NK-92 treated with Interleukin-12 subunit alpha and Interleukin-12 subunit beta, amount 100 ng/mL, for 24 hours (cell line): ENCODE results near the gene RRP12.
"Not testable (repeated sequence)": the region's sequence is repeated elsewhere in the genome, so short reads cannot be mapped to it uniquely, and the experiment has no call there.

Experiments
- DNase-seq: peaks from one replicate; lab custom pipeline; 2025; lab: John Stamatoyannopoulos, UW

RRP12 gene, protein sequence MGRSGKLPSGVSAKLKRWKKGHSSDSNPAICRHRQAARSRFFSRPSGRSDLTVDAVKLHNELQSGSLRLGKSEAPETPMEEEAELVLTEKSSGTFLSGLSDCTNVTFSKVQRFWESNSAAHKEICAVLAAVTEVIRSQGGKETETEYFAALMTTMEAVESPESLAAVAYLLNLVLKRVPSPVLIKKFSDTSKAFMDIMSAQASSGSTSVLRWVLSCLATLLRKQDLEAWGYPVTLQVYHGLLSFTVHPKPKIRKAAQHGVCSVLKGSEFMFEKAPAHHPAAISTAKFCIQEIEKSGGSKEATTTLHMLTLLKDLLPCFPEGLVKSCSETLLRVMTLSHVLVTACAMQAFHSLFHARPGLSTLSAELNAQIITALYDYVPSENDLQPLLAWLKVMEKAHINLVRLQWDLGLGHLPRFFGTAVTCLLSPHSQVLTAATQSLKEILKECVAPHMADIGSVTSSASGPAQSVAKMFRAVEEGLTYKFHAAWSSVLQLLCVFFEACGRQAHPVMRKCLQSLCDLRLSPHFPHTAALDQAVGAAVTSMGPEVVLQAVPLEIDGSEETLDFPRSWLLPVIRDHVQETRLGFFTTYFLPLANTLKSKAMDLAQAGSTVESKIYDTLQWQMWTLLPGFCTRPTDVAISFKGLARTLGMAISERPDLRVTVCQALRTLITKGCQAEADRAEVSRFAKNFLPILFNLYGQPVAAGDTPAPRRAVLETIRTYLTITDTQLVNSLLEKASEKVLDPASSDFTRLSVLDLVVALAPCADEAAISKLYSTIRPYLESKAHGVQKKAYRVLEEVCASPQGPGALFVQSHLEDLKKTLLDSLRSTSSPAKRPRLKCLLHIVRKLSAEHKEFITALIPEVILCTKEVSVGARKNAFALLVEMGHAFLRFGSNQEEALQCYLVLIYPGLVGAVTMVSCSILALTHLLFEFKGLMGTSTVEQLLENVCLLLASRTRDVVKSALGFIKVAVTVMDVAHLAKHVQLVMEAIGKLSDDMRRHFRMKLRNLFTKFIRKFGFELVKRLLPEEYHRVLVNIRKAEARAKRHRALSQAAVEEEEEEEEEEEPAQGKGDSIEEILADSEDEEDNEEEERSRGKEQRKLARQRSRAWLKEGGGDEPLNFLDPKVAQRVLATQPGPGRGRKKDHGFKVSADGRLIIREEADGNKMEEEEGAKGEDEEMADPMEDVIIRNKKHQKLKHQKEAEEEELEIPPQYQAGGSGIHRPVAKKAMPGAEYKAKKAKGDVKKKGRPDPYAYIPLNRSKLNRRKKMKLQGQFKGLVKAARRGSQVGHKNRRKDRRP (N-terminal part only)

DNA sequence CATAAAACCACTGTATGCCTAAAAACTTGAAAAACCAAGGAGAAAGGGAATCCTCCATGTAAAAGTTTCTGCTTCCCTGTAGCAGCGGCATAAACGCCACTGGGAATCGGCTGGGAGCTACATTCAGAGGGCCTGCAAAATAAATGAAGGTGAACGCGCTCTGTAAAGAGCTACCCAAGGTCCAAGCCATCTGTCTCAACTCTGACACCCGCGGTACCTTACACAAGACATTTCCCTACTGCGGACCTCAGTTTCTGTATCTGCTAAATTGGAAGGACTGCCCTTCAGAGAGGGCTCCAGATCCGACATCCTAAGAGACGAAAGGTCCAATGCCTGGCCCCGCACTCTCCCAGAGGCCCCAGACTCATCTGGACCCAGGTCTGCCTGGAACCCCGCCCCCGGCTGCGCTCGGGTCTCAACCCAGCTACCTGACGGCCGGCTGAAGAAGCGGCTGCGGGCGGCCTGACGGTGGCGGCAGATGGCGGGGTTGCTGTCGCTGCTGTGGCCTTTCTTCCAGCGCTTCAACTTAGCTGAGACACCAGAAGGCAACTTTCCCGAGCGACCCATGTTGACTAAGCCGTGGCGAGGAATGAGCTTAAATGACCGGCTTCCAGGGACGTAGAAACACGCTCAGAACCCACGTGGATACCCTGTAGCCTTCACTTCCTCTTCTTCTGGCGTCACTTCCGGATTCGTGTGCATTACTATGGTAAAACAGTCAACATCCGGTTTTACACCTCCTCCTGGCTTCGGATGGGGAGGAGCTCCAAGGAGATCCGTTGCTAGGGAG is at the start of gene RRP12:
Gene RRP12, minus strand, starts transcription at position 676 of the 790 bp plus-strand sequence. Its CDS starts 109 bp downstream, at position 567.
- peak; percentile 72 for DNase-seq

- no peak for DNase-seq
Measured at GRCh38 chr10:97450828-97451227, 49.7 kb upstream of the RRP12 start.

GRCh38 chr10:97445722-97446639 is 44.8 kb upstream of the RRP12 start, which contains the start of the genes EXOSC1 and ZDHHC16:
EXOSC1 (minus strand) TSS chr10:97446006; CDS start chr10:97445985, 21 bp downstream.
ZDHHC16 (plus strand) TSS chr10:97446175; CDS start chr10:97451676, 5,501 bp downstream.
- DNase-seq = peak; percentile 85

DNA sequence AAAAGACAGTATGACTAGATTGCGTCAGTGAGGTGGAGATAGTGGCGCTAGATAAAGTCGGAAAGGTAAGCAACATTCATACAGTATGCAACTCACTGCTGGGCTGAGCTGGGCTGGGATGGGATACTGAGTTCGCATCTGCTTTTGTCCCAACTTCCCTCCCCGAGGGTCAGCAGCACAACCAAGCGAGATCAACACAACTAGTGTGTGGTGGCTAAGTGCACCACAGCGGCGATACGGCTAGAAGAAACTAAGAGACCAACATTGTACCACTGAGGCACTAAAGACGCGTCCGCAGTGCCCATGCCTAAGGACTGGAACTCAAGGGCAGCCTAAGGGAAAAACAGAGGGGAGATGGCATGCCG is 44.2 kb upstream of the RRP12 start:
- DNase-seq = no peak

GRCh38 chr10:97444212-97444611 is 43.1 kb upstream of the RRP12 start:
- DNase-seq = no peak

GRCh38 chr10:97442277-97442676 is 41.1 kb upstream of the RRP12 start:
- DNase-seq = no peak

GRCh38 chr10:97435211-97435610 is 34.1 kb upstream of the RRP12 start:
- DNase-seq = no peak

GRCh38 chr10:97434557-97434956 is 33.4 kb upstream of the RRP12 start:
- DNase-seq = no peak

- no peak for DNase-seq
Measured at GRCh38 chr10:97434055-97434454, 32.9 kb upstream of the RRP12 start.

DNA sequence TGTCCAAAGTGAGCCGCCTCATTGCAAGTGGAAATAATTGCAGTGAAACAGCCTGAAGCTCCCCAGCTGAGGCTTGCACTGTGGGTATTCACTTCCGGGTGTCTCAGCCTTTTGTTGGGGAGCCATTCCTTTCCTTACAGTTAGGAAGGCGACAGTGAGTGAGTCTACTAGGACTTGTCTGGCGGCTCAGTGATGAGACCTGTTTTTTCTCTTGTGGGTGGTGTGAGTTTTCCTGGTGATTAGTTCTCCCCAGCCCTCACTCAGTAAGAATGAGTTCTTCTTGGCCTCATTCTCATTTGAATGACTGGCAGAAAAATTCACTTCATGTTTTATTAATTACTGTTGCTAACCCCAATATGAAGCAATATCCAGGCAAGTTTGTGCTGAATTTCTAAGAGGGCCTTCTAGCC is 27.4 kb upstream of the RRP12 start:
- no peak for DNase-seq

GRCh38 chr10:97427571-97428179 is 26.5 kb upstream of the RRP12 start:
- DNase-seq = no peak

GRCh38 chr10:97426776-97427570 is 25.8 kb upstream of the RRP12 start:
- DNase-seq = no peak

DNA sequence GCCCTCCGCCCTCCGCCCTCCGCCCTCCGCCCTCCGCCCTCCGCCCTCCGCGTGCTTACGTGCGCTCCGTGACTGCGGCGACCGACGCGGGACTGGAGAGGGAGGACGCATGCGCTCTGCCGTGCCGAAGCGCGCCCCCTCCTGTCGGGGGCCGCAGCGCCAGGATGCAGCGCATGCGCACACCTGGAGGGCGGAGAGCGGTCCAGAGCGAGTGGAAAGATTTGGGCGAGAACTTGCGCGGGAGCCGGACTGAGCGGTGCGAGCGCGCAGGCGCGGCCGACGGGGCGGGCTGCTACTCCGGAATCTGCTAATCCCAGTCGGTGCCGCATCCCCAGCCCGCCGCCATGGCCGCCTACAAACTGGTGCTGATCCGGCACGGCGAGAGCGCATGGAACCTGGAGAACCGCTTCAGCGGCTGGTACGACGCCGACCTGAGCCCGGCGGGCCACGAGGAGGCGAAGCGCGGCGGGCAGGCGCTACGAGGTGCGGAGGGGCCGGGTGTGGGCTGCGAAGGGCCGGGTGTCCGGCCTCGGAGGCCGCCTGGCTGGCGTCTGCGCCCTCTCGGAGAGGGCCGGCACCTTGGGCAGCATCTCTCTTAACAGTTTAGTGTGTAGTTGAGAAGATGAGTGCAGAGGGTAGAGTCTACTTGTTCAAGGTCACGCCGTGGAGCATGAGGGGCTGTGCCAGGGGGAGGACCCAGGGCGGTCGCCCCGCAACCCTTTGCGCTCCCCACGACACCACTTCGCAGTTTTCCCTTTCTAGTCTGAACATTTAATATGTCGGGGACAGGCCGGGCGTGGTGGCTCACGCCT is 25.0 kb upstream of the RRP12 start, which contains the start of gene PGAM1:
Gene PGAM1, plus strand, starts transcription at position 228 of the 812 bp plus-strand sequence. Its CDS starts 117 bp downstream, at position 345.
- peak; percentile 91 for DNase-seq

GRCh38 chr10:97423757-97424098 is 22.6 kb upstream of the RRP12 start:
- not testable (repeated sequence) for DNase-seq

DNA sequence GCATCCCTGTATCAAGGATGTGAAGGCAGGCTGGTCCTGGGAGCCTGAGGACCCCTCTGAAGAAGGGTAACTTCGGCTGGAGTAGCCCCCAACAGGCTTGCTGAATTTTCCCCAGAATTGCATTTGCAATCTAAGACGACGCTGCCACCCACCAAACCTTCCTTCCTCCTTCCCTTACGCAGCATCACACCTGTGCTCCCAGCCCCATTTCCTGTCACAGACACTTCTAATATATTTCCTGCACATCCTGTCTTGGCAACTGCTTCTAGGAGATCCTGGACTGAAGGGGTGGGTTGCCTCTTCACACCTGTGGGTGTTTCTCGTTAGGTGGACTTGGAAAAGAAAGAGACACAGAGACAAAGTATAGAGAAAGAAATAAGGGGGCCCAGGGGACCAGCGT is 15.4 kb upstream of the RRP12 start:
- DNase-seq = no peak

GRCh38 chr10:97412891-97413304 is 11.8 kb upstream of the RRP12 start:
- no peak for DNase-seq

DNA sequence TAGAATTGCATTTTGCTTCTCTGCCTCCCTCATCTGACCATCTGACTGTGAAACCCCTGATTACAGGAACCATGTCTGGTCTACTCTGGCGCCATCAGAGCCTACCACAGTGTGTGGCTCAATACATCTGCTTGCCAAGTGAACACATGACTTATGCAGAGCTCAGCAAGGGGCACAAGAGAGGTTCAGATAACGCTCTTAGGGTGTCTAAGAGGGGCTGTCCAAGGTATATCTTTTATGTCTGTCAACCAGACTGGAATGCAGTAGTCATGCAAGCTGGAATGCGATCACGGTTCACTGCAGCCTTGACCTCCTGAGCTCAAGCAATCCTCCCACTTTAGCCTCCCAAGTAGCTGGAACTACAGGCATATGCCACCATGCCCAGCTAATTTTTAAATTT is 10.3 kb upstream of the RRP12 start:
- DNase-seq = no peak

- DNase-seq = no peak
Measured at GRCh38 chr10:97408496-97408992, 7.4 kb upstream of the RRP12 start.
